Muscle layer of colon (tissue), 2 donors: ENCODE results near the gene MYO10.
"Not testable (repeated sequence)": the region's sequence is repeated elsewhere in the genome, so short reads cannot be mapped to it uniquely, and the experiment has no call there.

ENCODE experiments used
- H3K27ac ChIP-seq: one replicate; pipeline ENCODE4 v1.7.0; 2013; ENCODE audit warnings: low read depth, mild to moderate bottlenecking, low read length, moderate library complexity
- H3K27me3 ChIP-seq, 2 donors: one replicate each; pipeline ENCODE4 v1.7.0; 2013; ENCODE audit warnings: low read length in 2 of 2, mild to moderate bottlenecking in 2 of 2; ENCODE audit not compliant: insufficient read depth in 2 of 2, control insufficient read depth in 1 of 2
- H3K36me3 ChIP-seq: one replicate; pipeline ENCODE4 v1.7.0; 2013; ENCODE audit warnings: mild to moderate bottlenecking, low read length; ENCODE audit not compliant: insufficient read depth
- H3K4me1 ChIP-seq: one replicate; pipeline ENCODE4 v1.7.0; 2013; ENCODE audit warnings: mild to moderate bottlenecking, low read length; ENCODE audit not compliant: insufficient read depth
- H3K4me3 ChIP-seq, 2 donors: one replicate each; pipeline ENCODE4 v1.7.0; 2013; ENCODE audit warnings: low read length in 2 of 2, low read depth in 1 of 2, mild to moderate bottlenecking in 1 of 2, moderate library complexity in 1 of 2
- H3K9ac ChIP-seq: one replicate; pipeline ENCODE4 v1.7.0; 2013; ENCODE audit warnings: low read length
- H3K9me3 ChIP-seq: one replicate; pipeline ENCODE4 v1.7.0; 2013; ENCODE audit warnings: mild to moderate bottlenecking, low read length
- donor health status: abdominal sarcoma.
- donor health status: Adenocarcinoma of cecum.

MYO10 gene

GRCh38 chr5:16742938-16743337, 193.2 kb downstream of the MYO10 start:
- H3K27me3 ChIP-seq: no peaks in the 10 kb centered on the region
- no peak overlapping the region for H3K27ac ChIP-seq
- H3K4me3 ChIP-seq: no peak overlapping the region
- peaks cover 3% of the 10 kb centered on the region for H3K4me1 ChIP-seq
- H3K9ac ChIP-seq: no peak overlapping the region
- H3K36me3 ChIP-seq: no peaks in the 10 kb centered on the region
- no peaks in the 10 kb centered on the region for H3K9me3 ChIP-seq

GRCh38 chr5:16740811-16741392, 195.2 kb downstream of the MYO10 start:
- H3K36me3 ChIP-seq: no peaks in the 10 kb centered on the region
- H3K27me3 ChIP-seq: no peaks in the 10 kb centered on the region
- no peak overlapping the region for H3K27ac ChIP-seq
- H3K4me3 ChIP-seq: peak overlapping the region in 1 of 2 donors; percentile 5
- peaks cover 3% of the 10 kb centered on the region for H3K4me1 ChIP-seq
- no peak overlapping the region for H3K9ac ChIP-seq
- no peaks in the 10 kb centered on the region for H3K9me3 ChIP-seq

- H3K4me3 ChIP-seq: peak overlapping the region in 1 of 2 donors; percentile 5
- H3K27ac ChIP-seq: no peak overlapping the region
- no peaks in the 10 kb centered on the region for H3K27me3 ChIP-seq
- peaks cover 3% of the 10 kb centered on the region for H3K4me1 ChIP-seq
- H3K9ac ChIP-seq: no peak overlapping the region
- no peaks in the 10 kb centered on the region for H3K9me3 ChIP-seq
- no peaks in the 10 kb centered on the region for H3K36me3 ChIP-seq
Observed at GRCh38 chr5:16740066-16740810, 195.8 kb downstream of the MYO10 start.

GRCh38 chr5:16738393-16738792, 197.7 kb downstream of the MYO10 start:
- not testable (repeated sequence) for H3K27ac ChIP-seq, H3K27me3 ChIP-seq, H3K4me1 ChIP-seq, H3K36me3 ChIP-seq, H3K4me3 ChIP-seq, H3K9ac ChIP-seq, H3K9me3 ChIP-seq

GRCh38 chr5:16737620-16738364, 198.3 kb downstream of the MYO10 start:
- no peak overlapping the region for H3K9ac ChIP-seq
- no peaks in the 10 kb centered on the region for H3K27me3 ChIP-seq
- H3K27ac ChIP-seq: no peak overlapping the region
- H3K4me3 ChIP-seq: no peak overlapping the region
- H3K9me3 ChIP-seq: no peaks in the 10 kb centered on the region
- no peaks in the 10 kb centered on the region for H3K36me3 ChIP-seq
- H3K4me1 ChIP-seq: peaks cover 3% of the 10 kb centered on the region

GRCh38 chr5:16737209-16737608, 198.9 kb downstream of the MYO10 start:
- Histone ChIP-seq H3K36me3 (no peaks in the 10 kb centered on the region), H3K27me3 (no peaks in the 10 kb centered on the region), H3K27ac (no peak overlapping the region), H3K4me3 (no peak overlapping the region), H3K9me3 (no peaks in the 10 kb centered on the region), H3K4me1 (peaks cover 3% of the 10 kb centered on the region), H3K9ac (no peak overlapping the region)

- H3K9me3 ChIP-seq: no peaks in the 10 kb centered on the region
- no peak overlapping the region for H3K4me3 ChIP-seq
- no peak overlapping the region for H3K27ac ChIP-seq
- no peak overlapping the region for H3K9ac ChIP-seq
- peaks cover 3% of the 10 kb centered on the region for H3K4me1 ChIP-seq
- no peaks in the 10 kb centered on the region for H3K36me3 ChIP-seq
- no peaks in the 10 kb centered on the region for H3K27me3 ChIP-seq
Observed at GRCh38 chr5:16736158-16736995, 199.7 kb downstream of the MYO10 start.

GRCh38 chr5:16735101-16736060, 200.7 kb downstream of the MYO10 start:
- no peaks in the 10 kb centered on the region for H3K36me3 ChIP-seq
- no peaks in the 10 kb centered on the region for H3K9me3 ChIP-seq
- peaks cover 1% of the 10 kb centered on the region for H3K4me1 ChIP-seq
- H3K4me3 ChIP-seq: no peak overlapping the region
- no peak overlapping the region for H3K9ac ChIP-seq
- no peaks in the 10 kb centered on the region for H3K27me3 ChIP-seq
- H3K27ac ChIP-seq: no peak overlapping the region

GRCh38 chr5:16733331-16734006, 202.6 kb downstream of the MYO10 start:
- Histone ChIP-seq H3K36me3 (no peaks in the 10 kb centered on the region), H3K9me3 (no peaks in the 10 kb centered on the region), H3K9ac (no peak overlapping the region), H3K27me3 (no peaks in the 10 kb centered on the region), H3K27ac (no peak overlapping the region), H3K4me3 (no peak overlapping the region), H3K4me1 (no peaks in the 10 kb centered on the region)

GRCh38 chr5:16732356-16732755, 203.7 kb downstream of the MYO10 start:
- Histone ChIP-seq H3K27ac (no peak overlapping the region), H3K9ac (no peak overlapping the region), H3K4me1 (peaks cover 8% of the 10 kb centered on the region), H3K36me3 (no peaks in the 10 kb centered on the region), H3K4me3 (no peak overlapping the region), H3K9me3 (no peaks in the 10 kb centered on the region), H3K27me3 (no peaks in the 10 kb centered on the region)
